HepG2 (cell line): ENCODE measurements around the gene NUTF2. TPM values are rescaled to one million over a fixed set of nuclear protein-coding genes. Genes with fewer than 3 reads are reported as not detected.

Experiments
- CBX1 ChIP-seq: IDR thresholded peaks from one replicate; pipeline ENCODE4 v1.6.1; 2016; ENCODE audit warnings: antibody characterized with exemption, low read depth
- EEA1 ChIP-seq: sonication (generic); formaldehyde crosslinking; IDR thresholded peaks from 2 replicates; pipeline ENCODE4 v1.5.1; 2020; ENCODE audit warnings: mild to moderate bottlenecking, missing genetic modification reagents, borderline replicate concordance
- HES4 ChIP-seq: sonication (generic); formaldehyde crosslinking; IDR thresholded peaks from 2 replicates; pipeline ENCODE4 v1.9.0; 2021; ENCODE audit warnings: mild to moderate bottlenecking, missing genetic modification reagents, borderline replicate concordance
- LCORL ChIP-seq, 2 experiments: fragments of 450-650 bp in 1 of 2; sonication (generic) in 1 of 2; formaldehyde crosslinking in 1 of 2; IDR thresholded peaks; 2 replicates each; pipeline versions ENCODE4 v1.5.0 to v1.6.1; 2017 to 2020; ENCODE audit warnings: antibody characterized with exemption in 1 of 2, missing genetic modification reagents in 1 of 2
- PHB2 ChIP-seq: fragments of 450-650 bp; IDR thresholded peaks from 2 replicates; pipeline ENCODE4 v1.6.1; 2018; ENCODE audit not compliant: partially characterized antibody
- ZNF136 ChIP-seq: sonication (generic); formaldehyde crosslinking; IDR thresholded peaks from 2 replicates; pipeline ENCODE4 v1.8.1; 2022; ENCODE audit warnings: low read depth, mild to moderate bottlenecking, moderate library complexity, missing genetic modification reagents
- ZNF274 ChIP-seq: sonication (generic); formaldehyde crosslinking; IDR thresholded peaks from 2 replicates; pipeline ENCODE4 v1.5.1; 2020; ENCODE audit warnings: mild to moderate bottlenecking, missing genetic modification reagents
- ZNF30 ChIP-seq: sonication (generic); formaldehyde crosslinking; IDR thresholded peaks from 2 replicates; pipeline ENCODE4 v1.5.0; 2020; ENCODE audit warnings: mild to moderate bottlenecking, missing genetic modification reagents
- ZNF510 ChIP-seq: sonication (generic); formaldehyde crosslinking; IDR thresholded peaks from 2 replicates; pipeline ENCODE4 v1.4.0; 2020; ENCODE audit warnings: low read depth, mild to moderate bottlenecking, missing genetic modification reagents
- ZNF788 ChIP-seq: sonication (generic); formaldehyde crosslinking; IDR thresholded peaks from 2 replicates; pipeline ENCODE4 v1.5.0; 2020; ENCODE audit warnings: mild to moderate bottlenecking, missing genetic modification reagents, borderline replicate concordance
- polyA plus RNA-seq, 8 experiments: library from polyadenylated mRNA; depleted of rRNA in 3 of 8; stranded (reverse) in 7 of 8; unstranded in 1 of 8; fragments of >200 nt; fragmentation: Illumina TruSeq in 4 of 8; extraction: Trizol in 4 of 8; gene quantifications; 2 replicates each; pipeline versions ENCODE4 v1.2.1 to v1.2.3, GENCODE V29; 2011 to 2016; ENCODE audit warnings: low read depth in 4 of 8, missing spikeins in 1 of 8, mixed read lengths in 1 of 8; ENCODE audit not compliant: insufficient read depth in 1 of 8
- total RNA-seq, 5 experiments: library from RNA; depleted of rRNA; stranded (reverse); fragments of >200 nt; fragmentation: Illumina TruSeq; extraction: Trizol; gene quantifications; 2 replicates each; pipeline ENCODE4 v1.2.3, GENCODE V29; 2016; ENCODE audit warnings: low read depth in 1 of 5
- TF ChIP-seq, protein P1 (sequence below): sonication (generic); formaldehyde crosslinking; IDR thresholded peaks from 2 replicates; pipeline ENCODE4 v1.5.0; 2020; ENCODE audit warnings: missing genetic modification reagents, mild to moderate bottlenecking, borderline replicate concordance
- TF ChIP-seq, protein P2 (sequence below), 2 experiments: fragments of 450-650 bp in 1 of 2; sonication (generic) in 1 of 2; formaldehyde crosslinking; IDR thresholded peaks; 2 replicates each; pipeline versions ENCODE4 v1.5.0 to v1.8.0; 2020 to 2022; ENCODE audit warnings: mild to moderate bottlenecking in 1 of 2, missing genetic modification reagents in 1 of 2
- TF ChIP-seq, protein P3 (sequence below), 2 experiments: fragments of 450-650 bp in 1 of 2; sonication (generic) in 1 of 2; formaldehyde crosslinking in 1 of 2; IDR thresholded peaks; 2 replicates each; pipeline versions ENCODE4 v1.6.1 to v1.8.0; 2016 to 2022; ENCODE audit warnings: antibody characterized with exemption in 1 of 2, mild to moderate bottlenecking in 1 of 2, missing genetic modification reagents in 1 of 2
- TF ChIP-seq, protein P4 (sequence below): sonication (generic); formaldehyde crosslinking; IDR thresholded peaks from 2 replicates; pipeline ENCODE4 v1.8.1; 2023; ENCODE audit warnings: mild to moderate bottlenecking, moderate library complexity, missing genetic modification reagents

Gene NUTF2
- total and polyA plus RNA-seq, 2 of the 13 experiments (the other 11 are each of a cell fraction or from before 2014, with no cell fraction given) = 168 to 214 TPM

DNA sequence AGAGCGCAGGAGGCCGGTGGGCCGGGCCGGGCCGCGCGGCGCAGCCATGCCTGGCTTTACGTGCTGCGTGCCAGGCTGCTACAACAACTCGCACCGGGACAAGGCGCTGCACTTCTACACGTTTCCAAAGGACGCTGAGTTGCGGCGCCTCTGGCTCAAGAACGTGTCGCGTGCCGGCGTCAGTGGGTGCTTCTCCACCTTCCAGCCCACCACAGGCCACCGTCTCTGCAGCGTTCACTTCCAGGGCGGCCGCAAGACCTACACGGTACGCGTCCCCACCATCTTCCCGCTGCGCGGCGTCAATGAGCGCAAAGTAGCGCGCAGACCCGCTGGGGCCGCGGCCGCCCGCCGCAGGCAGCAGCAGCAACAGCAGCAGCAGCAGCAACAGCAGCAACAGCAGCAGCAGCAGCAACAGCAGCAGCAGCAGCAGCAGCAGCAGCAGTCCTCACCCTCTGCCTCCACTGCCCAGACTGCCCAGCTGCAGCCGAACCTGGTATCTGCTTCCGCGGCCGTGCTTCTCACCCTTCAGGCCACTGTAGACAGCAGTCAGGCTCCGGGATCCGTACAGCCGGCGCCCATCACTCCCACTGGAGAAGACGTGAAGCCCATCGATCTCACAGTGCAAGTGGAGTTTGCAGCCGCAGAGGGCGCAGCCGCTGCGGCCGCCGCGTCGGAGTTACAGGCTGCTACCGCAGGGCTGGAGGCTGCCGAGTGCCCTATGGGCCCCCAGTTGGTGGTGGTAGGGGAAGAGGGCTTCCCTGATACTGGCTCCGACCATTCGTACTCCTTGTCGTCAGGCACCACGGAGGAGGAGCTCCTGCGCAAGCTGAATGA, 4.0 kb upstream of the NUTF2 start (continued):
- TF ChIP-seq, protein P1, sequence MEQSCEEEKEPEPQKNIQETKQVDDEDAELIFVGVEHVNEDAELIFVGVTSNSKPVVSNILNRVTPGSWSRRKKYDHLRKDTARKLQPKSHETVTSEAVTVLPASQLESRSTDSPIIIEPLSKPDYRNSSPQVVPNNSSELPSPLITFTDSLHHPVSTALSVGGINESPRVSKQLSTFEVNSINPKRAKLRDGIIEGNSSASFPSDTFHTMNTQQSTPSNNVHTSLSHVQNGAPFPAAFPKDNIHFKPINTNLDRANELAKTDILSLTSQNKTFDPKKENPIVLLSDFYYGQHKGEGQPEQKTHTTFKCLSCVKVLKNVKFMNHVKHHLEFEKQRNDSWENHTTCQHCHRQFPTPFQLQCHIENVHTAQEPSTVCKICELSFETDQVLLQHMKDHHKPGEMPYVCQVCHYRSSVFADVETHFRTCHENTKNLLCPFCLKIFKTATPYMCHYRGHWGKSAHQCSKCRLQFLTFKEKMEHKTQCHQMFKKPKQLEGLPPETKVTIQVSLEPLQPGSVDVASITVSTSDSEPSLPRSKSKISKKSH (CRISPR knock-in tag) = 0 out of 2 replicates have a peak, but pooled peaks have one; percentile 56
- TF ChIP-seq HES4 (CRISPR knock-in tag) (0 out of 2 replicates have a peak, but pooled peaks have one; percentile 30), ZNF274 (CRISPR knock-in tag) (0 out of 2 replicates have a peak, but pooled peaks have one; percentile 57), LCORL (IDR thresholded peaks at IDR 0.05) (no peak), LCORL (CRISPR knock-in tag; IDR thresholded peaks at IDR 0.05) (peak; percentile 81), ZNF136 (CRISPR knock-in tag) (peak; percentile 24; the same call in 1 of the 2 replicates), ZNF510 (CRISPR knock-in tag) (no peak), ZNF30 (CRISPR knock-in tag) (0 out of 2 replicates have a peak, but pooled peaks have one; percentile 85), EEA1 (CRISPR knock-in tag) (peak; percentile 30), PHB2 (no peak), CBX1 (peak; percentile 27), ZNF788 (peak; percentile 28; the same call in 1 of the 2 replicates)
- TF ChIP-seq, protein P2, sequence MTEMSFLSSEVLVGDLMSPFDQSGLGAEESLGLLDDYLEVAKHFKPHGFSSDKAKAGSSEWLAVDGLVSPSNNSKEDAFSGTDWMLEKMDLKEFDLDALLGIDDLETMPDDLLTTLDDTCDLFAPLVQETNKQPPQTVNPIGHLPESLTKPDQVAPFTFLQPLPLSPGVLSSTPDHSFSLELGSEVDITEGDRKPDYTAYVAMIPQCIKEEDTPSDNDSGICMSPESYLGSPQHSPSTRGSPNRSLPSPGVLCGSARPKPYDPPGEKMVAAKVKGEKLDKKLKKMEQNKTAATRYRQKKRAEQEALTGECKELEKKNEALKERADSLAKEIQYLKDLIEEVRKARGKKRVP (CRISPR knock-in tag; IDR thresholded peaks at IDR 0.05) = peak in 1 of 2 experiments; percentile 49; a peak in 2 of 4 replicates
- TF ChIP-seq, protein P3, sequence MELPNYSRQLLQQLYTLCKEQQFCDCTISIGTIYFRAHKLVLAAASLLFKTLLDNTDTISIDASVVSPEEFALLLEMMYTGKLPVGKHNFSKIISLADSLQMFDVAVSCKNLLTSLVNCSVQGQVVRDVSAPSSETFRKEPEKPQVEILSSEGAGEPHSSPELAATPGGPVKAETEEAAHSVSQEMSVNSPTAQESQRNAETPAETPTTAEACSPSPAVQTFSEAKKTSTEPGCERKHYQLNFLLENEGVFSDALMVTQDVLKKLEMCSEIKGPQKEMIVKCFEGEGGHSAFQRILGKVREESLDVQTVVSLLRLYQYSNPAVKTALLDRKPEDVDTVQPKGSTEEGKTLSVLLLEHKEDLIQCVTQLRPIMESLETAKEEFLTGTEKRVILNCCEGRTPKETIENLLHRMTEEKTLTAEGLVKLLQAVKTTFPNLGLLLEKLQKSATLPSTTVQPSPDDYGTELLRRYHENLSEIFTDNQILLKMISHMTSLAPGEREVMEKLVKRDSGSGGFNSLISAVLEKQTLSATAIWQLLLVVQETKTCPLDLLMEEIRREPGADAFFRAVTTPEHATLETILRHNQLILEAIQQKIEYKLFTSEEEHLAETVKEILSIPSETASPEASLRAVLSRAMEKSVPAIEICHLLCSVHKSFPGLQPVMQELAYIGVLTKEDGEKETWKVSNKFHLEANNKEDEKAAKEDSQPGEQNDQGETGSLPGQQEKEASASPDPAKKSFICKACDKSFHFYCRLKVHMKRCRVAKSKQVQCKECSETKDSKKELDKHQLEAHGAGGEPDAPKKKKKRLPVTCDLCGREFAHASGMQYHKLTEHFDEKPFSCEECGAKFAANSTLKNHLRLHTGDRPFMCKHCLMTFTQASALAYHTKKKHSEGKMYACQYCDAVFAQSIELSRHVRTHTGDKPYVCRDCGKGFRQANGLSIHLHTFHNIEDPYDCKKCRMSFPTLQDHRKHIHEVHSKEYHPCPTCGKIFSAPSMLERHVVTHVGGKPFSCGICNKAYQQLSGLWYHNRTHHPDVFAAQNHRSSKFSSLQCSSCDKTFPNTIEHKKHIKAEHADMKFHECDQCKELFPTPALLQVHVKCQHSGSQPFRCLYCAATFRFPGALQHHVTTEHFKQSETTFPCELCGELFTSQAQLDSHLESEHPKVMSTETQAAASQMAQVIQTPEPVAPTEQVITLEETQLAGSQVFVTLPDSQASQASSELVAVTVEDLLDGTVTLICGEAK (IDR thresholded peaks at IDR 0.05) = no peak
- TF ChIP-seq, protein P3 (CRISPR knock-in tag; IDR thresholded peaks at IDR 0.05) = peak; percentile 44; the same call in 1 of the 2 replicates
- TF ChIP-seq, protein P4, sequence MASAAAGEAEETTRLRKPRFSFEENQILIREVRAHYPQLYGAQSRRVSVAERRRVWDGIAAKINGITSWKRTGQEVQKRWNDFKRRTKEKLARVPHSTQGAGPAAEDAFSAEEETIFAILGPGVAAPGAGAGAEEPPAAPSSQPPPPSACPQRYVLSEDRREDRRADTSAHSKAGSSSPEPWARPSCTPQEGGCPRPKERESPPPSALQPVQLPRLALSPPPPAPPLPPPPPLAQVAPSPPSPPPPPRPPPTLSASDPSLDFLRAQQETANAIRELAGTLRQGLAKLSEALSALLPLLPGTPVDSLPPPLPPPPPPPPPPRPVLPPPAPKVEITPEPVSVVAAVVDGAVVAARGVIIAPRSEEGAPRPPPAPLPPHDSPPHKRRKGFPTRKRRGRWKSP (CRISPR knock-in tag) = peak; percentile 100
